ENCODE results near the gene SELENOO.

SELENOO gene

GRCh38 chr22:50262460-50262911, 61.7 kb downstream of the SELENOO start:
- Histone ChIP-seq H3K36me3 (peaks cover 9% of the 10 kb centered on the region), H3K9me3 (no peaks in the 10 kb centered on the region), H3K27me3 (no peaks in the 10 kb centered on the region), H3K4me1 (peaks cover 10% of the 10 kb centered on the region), H3K4me3 (ENCODE audit: low read depth, low read length) (no peak overlapping the region)
- no peak for TF ChIP-seq CTCF (IDR thresholded peaks at IDR 0.05; ENCODE audit: low read depth, low read length)
- no peak for DNase-seq

DNA sequence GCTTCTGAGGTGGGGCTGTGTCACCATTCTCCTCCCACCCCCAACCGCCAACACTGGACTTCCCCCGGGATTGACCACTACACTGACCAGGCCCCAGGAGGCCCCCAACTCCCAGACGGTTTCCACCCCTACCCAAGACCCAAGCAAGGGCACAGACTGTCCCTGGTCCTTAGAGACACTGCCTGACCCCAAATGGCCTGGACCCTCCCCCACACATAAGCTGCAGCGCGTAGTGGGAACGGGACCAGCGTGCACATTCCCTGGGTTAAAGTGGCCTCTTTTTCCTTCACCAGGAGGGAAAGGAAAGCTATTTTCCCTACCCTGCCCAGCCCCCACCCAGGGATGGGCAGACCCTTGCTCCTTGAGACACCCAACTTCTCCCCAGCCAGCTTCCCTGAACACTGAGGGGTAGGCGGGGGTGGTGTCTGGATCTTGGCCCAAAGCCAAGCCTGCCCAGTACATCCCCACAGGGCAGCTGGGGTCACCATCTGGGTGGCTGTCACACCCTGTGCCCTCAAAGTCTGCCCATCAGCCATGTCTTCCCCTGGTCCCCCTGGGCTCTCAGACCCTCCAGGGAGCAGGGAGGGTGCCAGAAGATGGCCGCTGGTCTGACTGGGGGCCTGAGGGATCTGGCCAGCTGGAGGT, 62.3 kb downstream of the SELENOO start:
- peaks cover 10% of the 10 kb centered on the region for H3K4me1 ChIP-seq
- H3K9me3 ChIP-seq: no peaks in the 10 kb centered on the region
- H3K4me3 ChIP-seq (ENCODE audit: low read depth, low read length): no peak overlapping the region
- no peak for DNase-seq
- peaks cover 6% of the 10 kb centered on the region for H3K36me3 ChIP-seq
- no peaks in the 10 kb centered on the region for H3K27me3 ChIP-seq
- no peak for TF ChIP-seq CTCF (IDR thresholded peaks at IDR 0.05; ENCODE audit: low read depth, low read length)

DNA sequence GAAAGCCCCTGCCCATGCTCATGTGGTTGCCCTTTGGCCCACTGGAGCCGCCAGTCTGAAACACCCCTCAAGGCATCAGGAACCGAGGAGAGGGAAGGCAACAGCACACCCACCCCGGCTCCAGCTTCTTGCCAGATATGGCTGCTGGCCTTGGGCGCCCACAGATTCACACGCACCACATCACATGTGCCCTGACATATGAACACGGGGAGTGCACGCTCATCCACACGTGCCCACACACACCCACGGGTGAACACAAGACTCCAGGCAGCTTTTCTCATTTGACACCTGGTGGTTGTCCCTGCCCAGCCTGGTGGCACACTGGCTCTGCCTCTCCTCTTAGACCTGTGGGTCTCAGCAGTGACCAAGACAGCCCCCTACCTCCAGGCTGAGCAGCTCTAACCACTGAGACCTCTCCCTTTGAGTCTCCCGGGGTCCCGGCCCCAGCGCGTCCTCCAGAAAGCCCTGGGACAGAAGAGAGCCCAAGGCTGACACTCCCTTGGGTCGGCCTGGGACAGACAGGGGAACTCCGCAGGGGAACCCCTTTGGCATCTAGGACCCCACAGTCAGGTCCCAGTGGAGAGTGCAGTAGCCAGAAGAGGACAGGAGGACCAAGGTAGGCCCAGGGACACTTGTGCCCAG, 63.4 kb downstream of the SELENOO start:
- H3K4me1 ChIP-seq: peaks cover 10% of the 10 kb centered on the region
- H3K4me3 ChIP-seq (ENCODE audit: low read depth, low read length): no peak overlapping the region
- H3K27me3 ChIP-seq: no peaks in the 10 kb centered on the region
- no peaks in the 10 kb centered on the region for H3K36me3 ChIP-seq
- no peak for DNase-seq
- no peaks in the 10 kb centered on the region for H3K9me3 ChIP-seq
- no peak for TF ChIP-seq CTCF (IDR thresholded peaks at IDR 0.05; ENCODE audit: low read depth, low read length)

- H3K27me3 ChIP-seq: no peaks in the 10 kb centered on the region
Observed at GRCh38 chr22:50264946-50265669, 64.3 kb downstream of the SELENOO start.

GRCh38 chr22:50266994-50267393, 66.2 kb downstream of the SELENOO start:
- no peak overlapping the region for H3K4me3 ChIP-seq (ENCODE audit: low read depth, low read length)
- peaks cover 14% of the 10 kb centered on the region for H3K4me1 ChIP-seq
- DNase-seq: no peak

More at GRCh38 chr22:50264946-50265669, 64.3 kb downstream of the SELENOO start:
- DNase-seq: no peak
- Histone ChIP-seq H3K9me3 (no peaks in the 10 kb centered on the region), H3K4me1 (peaks cover 13% of the 10 kb centered on the region), H3K4me3 (ENCODE audit: low read depth, low read length) (no peak overlapping the region), H3K36me3 (no peaks in the 10 kb centered on the region)
- no peak for TF ChIP-seq CTCF (IDR thresholded peaks at IDR 0.05; ENCODE audit: low read depth, low read length)

More at GRCh38 chr22:50266994-50267393, 66.2 kb downstream of the SELENOO start:
- no peaks in the 10 kb centered on the region for H3K36me3 ChIP-seq
- H3K9me3 ChIP-seq: no peaks in the 10 kb centered on the region
- peaks cover 5% of the 10 kb centered on the region for H3K27me3 ChIP-seq
- no peak for TF ChIP-seq CTCF (IDR thresholded peaks at IDR 0.05; ENCODE audit: low read depth, low read length)

Measured in BE2C (cell line).